A549 (cell line): Measurements from ENCODE around the gene SLC4A4. TPM values are rescaled to one million over a fixed set of nuclear protein-coding genes. Genes with fewer than 3 reads are reported as not detected.

ENCODE experiments used
- ATAC-seq, 2 experiments: fragments of 200-7000 bp in 1 of 2; fragments of >200 bp in 1 of 2; cut with Nextera tagmentation in 1 of 2; cut with Tn5 transposase in 1 of 2; 3 replicates each; pipeline versions ENCODE4 v1.8.0 to v1.9.1; 2018 to 2020; ENCODE audit warnings: mild to moderate bottlenecking in 1 of 2, moderate library complexity in 1 of 2
- CTCF ChIA-PET: fragments of 300-600 bp; sonication (Branson Sonifier 250); formaldehyde crosslinking; extraction: SDS; loops from one replicate; lab custom pipeline; 2021; ENCODE audit warnings: antibody characterized with exemption, inconsistent platforms; lab: Yijun Ruan, JAX
- POLR2A ChIA-PET: fragments of 350-600 bp; formaldehyde crosslinking; extraction: SDS; loops from one replicate; lab custom pipeline; 2021; ENCODE audit warnings: antibody characterized with exemption, inconsistent platforms; lab: Yijun Ruan, JAX
- DNase-seq, 2 experiments: peaks; one replicate each; pipeline versions ENCODE4 v3.0.0 to v3.0.0-alpha.2; 2011 to 2016; ENCODE audit warnings: low read depth in 1 of 2, low spot score in 1 of 2
- FAIRE-seq: peaks from 2 replicates; lab custom pipeline; 2011; peaks lifted over from hg19 to GRCh38; lab: Jason Lieb, UNC
- H3K27ac ChIP-seq, 2 experiments: fragments of >200 bp; sonication (Bioruptor Twin); formaldehyde crosslinking; 3 replicates each; pipeline ENCODE4 v1.5.1; 2016 to 2017
- H3K4me1 ChIP-seq: fragments of >200 bp; sonication (Bioruptor Twin); formaldehyde crosslinking; 3 replicates; pipeline ENCODE4 v1.6.1; 2016
- H3K4me2 ChIP-seq: fragments of >200 bp; sonication (Bioruptor Twin); formaldehyde crosslinking; 3 replicates; pipeline ENCODE4 v1.6.1; 2016
- H3K4me3 ChIP-seq: fragments of >200 bp; sonication (Bioruptor Twin); formaldehyde crosslinking; 3 replicates; pipeline ENCODE4 v1.5.1; 2016
- H3K9me3 ChIP-seq: fragments of >200 bp; sonication (Bioruptor Twin); formaldehyde crosslinking; 3 replicates; pipeline ENCODE4 v1.6.1; 2016
- CTCF ChIP-seq: fragments of >200 bp; sonication (Bioruptor Twin); formaldehyde crosslinking; IDR thresholded peaks from 3 replicates; pipeline ENCODE4 v1.5.1; 2016
- E2F6 ChIP-seq: IDR thresholded peaks from 2 replicates; pipeline ENCODE4 v1.6.1; 2012; ENCODE audit warnings: low read depth, borderline replicate concordance
- EHF ChIP-seq: fragments of 250-450 bp; sonication (Bioruptor Pico); IDR thresholded peaks from 2 replicates; pipeline ENCODE4 v1.5.0; 2020; ENCODE audit warnings: mild to moderate bottlenecking
- ESRRA ChIP-seq: fragments of 150-350 bp; IDR thresholded peaks from 2 replicates; pipeline ENCODE4 v1.6.1; 2014; ENCODE audit warnings: mild to moderate bottlenecking, low read length, borderline replicate concordance
- FOSL2 ChIP-seq, 2 experiments: fragments of 450-650 bp in 1 of 2; fragments of >200 bp in 1 of 2; sonication (Bioruptor Twin) in 1 of 2; formaldehyde crosslinking; IDR thresholded peaks; 2 replicates each; pipeline versions ENCODE4 v1.5.0 to v1.6.1; 2016 to 2020; ENCODE audit warnings: mild to moderate bottlenecking in 1 of 2, moderate library complexity in 1 of 2
- FOXS1 ChIP-seq: fragments of 250-450 bp; sonication (Bioruptor Pico); IDR thresholded peaks from 2 replicates; pipeline ENCODE4 v1.5.0; 2020; ENCODE audit warnings: mild to moderate bottlenecking, moderate library complexity
- GATA3 ChIP-seq: IDR thresholded peaks from 2 replicates; pipeline ENCODE4 v1.6.1; 2012; ENCODE audit warnings: borderline replicate concordance
- HMGXB4 ChIP-seq: fragments of 250-450 bp; sonication (Bioruptor Pico); IDR thresholded peaks from 2 replicates; pipeline ENCODE4 v1.5.0; 2021; ENCODE audit warnings: mild to moderate bottlenecking, moderate library complexity, borderline replicate concordance
- HOXA7 ChIP-seq: fragments of 250-450 bp; sonication (Bioruptor Pico); IDR thresholded peaks from 2 replicates; pipeline ENCODE4 v1.5.0; 2020; ENCODE audit warnings: mild to moderate bottlenecking, moderate library complexity
- HOXB13 ChIP-seq: fragments of 250-450 bp; sonication (Bioruptor Pico); IDR thresholded peaks from 2 replicates; pipeline ENCODE4 v1.5.0; 2020; ENCODE audit warnings: low read depth, mild to moderate bottlenecking, moderate library complexity
- JUN ChIP-seq, 2 experiments: fragments of >200 bp; sonication (Bioruptor Twin); formaldehyde crosslinking; IDR thresholded peaks; 2 replicates in 1 of 2; 3 replicates in 1 of 2; pipeline ENCODE4 v1.6.1; 2016 to 2017
- KDM1A ChIP-seq: fragments of 200-600 bp; sonication (generic); IDR thresholded peaks from 2 replicates; pipeline ENCODE4 v1.6.1; 2016; ENCODE audit warnings: low read depth, mild to moderate bottlenecking
- RAD21 ChIP-seq, 2 experiments: fragments of >200 bp in 1 of 2; sonication (Bioruptor Twin) in 1 of 2; formaldehyde crosslinking in 1 of 2; IDR thresholded peaks in 1 of 2; conservative IDR thresholded peaks in 1 of 2; 2 replicates in 1 of 2; 3 replicates in 1 of 2; pipeline ENCODE4 v1.6.1; 2012 to 2018; ENCODE audit warnings: inconsistent platforms in 1 of 2
- RARB ChIP-seq: fragments of 250-450 bp; sonication (Bioruptor Pico); IDR thresholded peaks from 2 replicates; pipeline ENCODE4 v1.8.0; 2021; ENCODE audit warnings: mild to moderate bottlenecking, moderate library complexity
- USF2 ChIP-seq: fragments of 450-650 bp; IDR thresholded peaks from 2 replicates; pipeline ENCODE4 v1.6.1; 2014; ENCODE audit warnings: antibody characterized with exemption
- ZC3H11A ChIP-seq: fragments of 450-650 bp; IDR thresholded peaks from 2 replicates; pipeline ENCODE4 v1.6.1; 2014; ENCODE audit warnings: antibody characterized with exemption, mild to moderate bottlenecking
- ZSCAN20 ChIP-seq: fragments of 250-450 bp; sonication (Bioruptor Pico); IDR thresholded peaks from 2 replicates; pipeline ENCODE4 v1.8.0; 2022; ENCODE audit warnings: mild to moderate bottlenecking, moderate library complexity
- WGBS: methylation state at CpG from one replicate; pipeline ENCODE4 v1.1.6; 2017; ENCODE audit errors: missing lambda C conversion rate; 5-methylcytosine and 5-hydroxymethylcytosine counted together
- polyA plus RNA-seq, 4 experiments: library from polyadenylated mRNA; depleted of rRNA in 3 of 4; stranded (reverse); fragments of >200 nt; fragmentation: RNase III in 1 of 4; extraction: RNeasy Plus Mini Kit Qiagen cat#74134 plus additional on column Dnase treatment in 1 of 4; gene quantifications; 2 replicates in 3 of 4; 3 replicates in 1 of 4; pipeline ENCODE4 v1.2.3, GENCODE V29; 2011 to 2017
- TF ChIP-seq, protein P1 (sequence below): fragments of >200 bp; sonication (Bioruptor Twin); formaldehyde crosslinking; IDR thresholded peaks from 3 replicates; pipeline ENCODE4 v1.6.1; 2016
- TF ChIP-seq, protein P2 (sequence below): fragments of 150-350 bp; IDR thresholded peaks from 2 replicates; pipeline ENCODE4 v1.6.1; 2014; ENCODE audit warnings: low read depth, mild to moderate bottlenecking, low read length
- TF ChIP-seq, protein P3 (sequence below): fragments of 200-600 bp; sonication (generic); IDR thresholded peaks from 2 replicates; pipeline ENCODE4 v1.6.1; 2016; ENCODE audit warnings: antibody characterized with exemption, mild to moderate bottlenecking, moderate library complexity

SLC4A4 gene
- polyA plus RNA-seq, 2 of the 4 experiments (the other 2 are of a cell fraction): 1.8 to 2.9 TPM

- TF ChIP-seq USF2: no peak
- TF ChIP-seq E2F6: no peak
- TF ChIP-seq, protein P1, sequence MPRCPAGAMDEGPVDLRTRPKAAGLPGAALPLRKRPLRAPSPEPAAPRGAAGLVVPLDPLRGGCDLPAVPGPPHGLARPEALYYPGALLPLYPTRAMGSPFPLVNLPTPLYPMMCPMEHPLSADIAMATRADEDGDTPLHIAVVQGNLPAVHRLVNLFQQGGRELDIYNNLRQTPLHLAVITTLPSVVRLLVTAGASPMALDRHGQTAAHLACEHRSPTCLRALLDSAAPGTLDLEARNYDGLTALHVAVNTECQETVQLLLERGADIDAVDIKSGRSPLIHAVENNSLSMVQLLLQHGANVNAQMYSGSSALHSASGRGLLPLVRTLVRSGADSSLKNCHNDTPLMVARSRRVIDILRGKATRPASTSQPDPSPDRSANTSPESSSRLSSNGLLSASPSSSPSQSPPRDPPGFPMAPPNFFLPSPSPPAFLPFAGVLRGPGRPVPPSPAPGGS: peak; percentile 72; the same call in 1 of the 3 replicates
- TF ChIP-seq EHF: no peak
- TF ChIP-seq, protein P2, sequence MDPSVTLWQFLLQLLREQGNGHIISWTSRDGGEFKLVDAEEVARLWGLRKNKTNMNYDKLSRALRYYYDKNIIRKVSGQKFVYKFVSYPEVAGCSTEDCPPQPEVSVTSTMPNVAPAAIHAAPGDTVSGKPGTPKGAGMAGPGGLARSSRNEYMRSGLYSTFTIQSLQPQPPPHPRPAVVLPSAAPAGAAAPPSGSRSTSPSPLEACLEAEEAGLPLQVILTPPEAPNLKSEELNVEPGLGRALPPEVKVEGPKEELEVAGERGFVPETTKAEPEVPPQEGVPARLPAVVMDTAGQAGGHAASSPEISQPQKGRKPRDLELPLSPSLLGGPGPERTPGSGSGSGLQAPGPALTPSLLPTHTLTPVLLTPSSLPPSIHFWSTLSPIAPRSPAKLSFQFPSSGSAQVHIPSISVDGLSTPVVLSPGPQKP: no peak
- no peak for TF ChIP-seq ZC3H11A
- no peak for TF ChIP-seq HMGXB4 (CRISPR knock-in tag)
- TF ChIP-seq GATA3: peak; percentile 88
- TF ChIP-seq FOSL2 (IDR thresholded peaks at IDR 0.05): peak; percentile 75
- peak; percentile 92 for TF ChIP-seq FOSL2 (CRISPR knock-in tag; IDR thresholded peaks at IDR 0.05)
- no peak for TF ChIP-seq FOXS1 (CRISPR knock-in tag)
- no peak for TF ChIP-seq HOXB13 (CRISPR knock-in tag)
- TF ChIP-seq ESRRA: no peak
- no peak for TF ChIP-seq CTCF
- TF ChIP-seq RAD21 (conservative IDR thresholded peaks at IDR 0.05 in 1 of 2, IDR thresholded peaks at IDR 0.05 in 1 of 2): peak; percentile 20 to 34; a peak in 2 of 5 replicates
- TF ChIP-seq RARB (CRISPR knock-in tag): 0 out of 2 replicates have a peak, but pooled peaks have one; percentile 31
- TF ChIP-seq HOXA7 (CRISPR knock-in tag): no peak
- TF ChIP-seq JUN (IDR thresholded peaks at IDR 0.05): peak; percentile 80 to 83; a peak in 4 of 5 replicates
- TF ChIP-seq, all 56 proteins: peak for 11
Measured at GRCh38 chr4:71607780-71608677, 269.2 kb downstream of the SLC4A4 start (continued).

DNA sequence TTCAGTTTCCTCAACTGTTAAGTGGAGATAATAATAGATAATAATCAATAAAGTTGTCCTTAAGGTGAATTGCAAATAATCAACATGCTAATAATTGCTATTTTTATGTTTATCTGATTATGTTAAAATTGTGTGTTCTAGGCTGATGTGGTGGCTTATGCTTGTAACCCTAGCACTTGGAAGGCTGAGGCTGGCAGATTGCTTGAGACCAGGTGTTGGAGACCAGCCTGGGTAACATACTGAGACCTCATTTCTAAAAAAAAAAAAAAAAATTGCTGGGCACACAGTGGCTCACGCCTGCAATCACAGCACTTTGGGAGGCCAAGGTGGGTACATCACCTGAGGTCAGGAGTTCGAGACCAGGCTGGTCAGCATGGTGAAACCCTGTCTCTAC lies 269.9 kb downstream of the SLC4A4 start:
- CTCF ChIA-PET: interaction anchor here (0.9 kb wide), 1 partner anchor 549 kb away, joined by 3 read pairs; no protein-coding TSS in a partner anchor
- FAIRE-seq (no peak), ATAC-seq (peak; percentile 45 to 70; a peak in 3 of 6 replicates), DNase-seq (no peak)
- Histone ChIP-seq H3K4me3 (0 out of 3 replicates have a peak overlapping the region, but pooled peaks have one; percentile 18), H3K9me3 (peaks cover 4% of the 10 kb centered on the region; the same call in 1 of the 3 replicates), H3K4me2 (peak overlapping the region; percentile 74), H3K27ac (peak overlapping the region; percentile 77 to 90), H3K4me1 (peaks cover 37% of the 10 kb centered on the region)
- POLR2A ChIA-PET: no interaction called here
- 13% methylated on average over 2 of the region's 2 CpGs for WGBS
- TF ChIP-seq, protein P3, sequence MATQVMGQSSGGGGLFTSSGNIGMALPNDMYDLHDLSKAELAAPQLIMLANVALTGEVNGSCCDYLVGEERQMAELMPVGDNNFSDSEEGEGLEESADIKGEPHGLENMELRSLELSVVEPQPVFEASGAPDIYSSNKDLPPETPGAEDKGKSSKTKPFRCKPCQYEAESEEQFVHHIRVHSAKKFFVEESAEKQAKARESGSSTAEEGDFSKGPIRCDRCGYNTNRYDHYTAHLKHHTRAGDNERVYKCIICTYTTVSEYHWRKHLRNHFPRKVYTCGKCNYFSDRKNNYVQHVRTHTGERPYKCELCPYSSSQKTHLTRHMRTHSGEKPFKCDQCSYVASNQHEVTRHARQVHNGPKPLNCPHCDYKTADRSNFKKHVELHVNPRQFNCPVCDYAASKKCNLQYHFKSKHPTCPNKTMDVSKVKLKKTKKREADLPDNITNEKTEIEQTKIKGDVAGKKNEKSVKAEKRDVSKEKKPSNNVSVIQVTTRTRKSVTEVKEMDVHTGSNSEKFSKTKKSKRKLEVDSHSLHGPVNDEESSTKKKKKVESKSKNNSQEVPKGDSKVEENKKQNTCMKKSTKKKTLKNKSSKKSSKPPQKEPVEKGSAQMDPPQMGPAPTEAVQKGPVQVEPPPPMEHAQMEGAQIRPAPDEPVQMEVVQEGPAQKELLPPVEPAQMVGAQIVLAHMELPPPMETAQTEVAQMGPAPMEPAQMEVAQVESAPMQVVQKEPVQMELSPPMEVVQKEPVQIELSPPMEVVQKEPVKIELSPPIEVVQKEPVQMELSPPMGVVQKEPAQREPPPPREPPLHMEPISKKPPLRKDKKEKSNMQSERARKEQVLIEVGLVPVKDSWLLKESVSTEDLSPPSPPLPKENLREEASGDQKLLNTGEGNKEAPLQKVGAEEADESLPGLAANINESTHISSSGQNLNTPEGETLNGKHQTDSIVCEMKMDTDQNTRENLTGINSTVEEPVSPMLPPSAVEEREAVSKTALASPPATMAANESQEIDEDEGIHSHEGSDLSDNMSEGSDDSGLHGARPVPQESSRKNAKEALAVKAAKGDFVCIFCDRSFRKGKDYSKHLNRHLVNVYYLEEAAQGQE: no peak
- no peak for TF ChIP-seq ZC3H11A
- no peak for TF ChIP-seq ZSCAN20 (CRISPR knock-in tag)
- no peak for TF ChIP-seq ESRRA
- no peak for TF ChIP-seq KDM1A
